Measurements from ENCODE around the gene ZC3H11A. TPM values are rescaled to one million over a fixed set of nuclear protein-coding genes. Genes with fewer than 3 reads are reported as not detected.

The ZC3H11A gene
- polyA plus RNA-seq, 1 of the 3 experiments (the other 2 are of a cell fraction) = 38.0 TPM

Small RNA genes lying within 50 kb of the gene (small RNA-seq; reads per million reads assigned to genes)
- 0 to 8.6 (median 4.9) reads per million in 7 experiments for gene ZC3H11A

Other genes starting within 250 kb of the ZC3H11A start
- gene ATP2B4, start 168.8 kb upstream of the ZC3H11A start, polyA plus RNA-seq (2012; rRNA removed) = 96.1 and 144 TPM in 2 replicates
- 0.03 and 0.08 TPM in 2 replicates for gene LAX1, start 30.4 kb upstream of the ZC3H11A start, polyA plus RNA-seq (2012; rRNA removed)
- 2.5 and 3.2 TPM in 2 replicates for gene ZBED6, start within 50 bp of the ZC3H11A start, polyA plus RNA-seq (2012; rRNA removed)
- gene SNRPE, start 66.0 kb downstream of the ZC3H11A start, polyA plus RNA-seq (2012; rRNA removed) = 177 and 359 TPM in 2 replicates

All from SK-N-SH (cell line).